Stimulated activated CD8-positive, alpha-beta memory T cell treated with anti-CD3 and anti-CD28 coated beads, Interleukin-15, amount 100 ng/mL, for 4 hours (primary cell): ENCODE results near the gene ARID5A.
"Not testable (repeated sequence)": the region's sequence is repeated elsewhere in the genome, so short reads cannot be mapped to it uniquely, and the experiment has no call there.

Source experiments
- DNase-seq, 2 donors: peaks; one replicate each; pipeline ENCODE4 v3.0.0-alpha.2; 2020; ENCODE audit warnings: low read depth in 2 of 2

ARID5A gene, protein sequence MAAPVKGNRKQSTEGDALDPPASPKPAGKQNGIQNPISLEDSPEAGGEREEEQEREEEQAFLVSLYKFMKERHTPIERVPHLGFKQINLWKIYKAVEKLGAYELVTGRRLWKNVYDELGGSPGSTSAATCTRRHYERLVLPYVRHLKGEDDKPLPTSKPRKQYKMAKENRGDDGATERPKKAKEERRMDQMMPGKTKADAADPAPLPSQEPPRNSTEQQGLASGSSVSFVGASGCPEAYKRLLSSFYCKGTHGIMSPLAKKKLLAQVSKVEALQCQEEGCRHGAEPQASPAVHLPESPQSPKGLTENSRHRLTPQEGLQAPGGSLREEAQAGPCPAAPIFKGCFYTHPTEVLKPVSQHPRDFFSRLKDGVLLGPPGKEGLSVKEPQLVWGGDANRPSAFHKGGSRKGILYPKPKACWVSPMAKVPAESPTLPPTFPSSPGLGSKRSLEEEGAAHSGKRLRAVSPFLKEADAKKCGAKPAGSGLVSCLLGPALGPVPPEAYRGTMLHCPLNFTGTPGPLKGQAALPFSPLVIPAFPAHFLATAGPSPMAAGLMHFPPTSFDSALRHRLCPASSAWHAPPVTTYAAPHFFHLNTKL

DNA sequence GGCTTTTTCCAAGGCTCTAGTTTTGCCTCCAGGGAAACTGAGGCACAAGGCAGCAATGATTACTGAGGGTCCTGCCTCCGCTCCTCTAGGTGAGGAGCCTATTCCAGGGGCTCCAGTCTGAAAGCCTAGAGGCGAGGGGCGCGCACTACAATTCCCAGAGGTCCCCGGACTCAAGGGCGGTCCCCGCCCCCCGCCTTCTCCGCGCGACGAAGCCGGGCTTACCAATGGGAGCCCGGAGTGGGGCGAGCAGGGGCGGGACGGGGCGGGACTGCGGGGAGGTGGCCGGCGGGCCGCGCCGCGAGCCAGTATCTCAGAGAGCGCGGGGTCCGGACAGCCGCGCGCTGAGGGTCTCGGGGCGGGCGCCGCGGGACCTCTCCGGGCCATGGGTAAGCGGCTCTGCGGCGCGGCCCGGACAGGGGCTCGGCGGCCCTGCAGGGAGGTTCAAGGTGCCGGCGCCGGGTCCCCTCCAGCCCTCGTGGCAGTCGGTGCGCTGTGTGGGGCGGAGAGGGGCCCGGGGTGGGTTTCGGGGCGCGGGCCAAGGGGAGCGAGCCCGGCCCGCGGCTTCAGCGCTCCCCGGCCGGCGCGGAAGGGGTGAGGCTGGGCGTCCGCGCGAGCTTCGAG, at the start of gene ARID5A:
Gene ARID5A, plus strand, starts transcription at position 308 of the 621 bp plus-strand sequence. Its CDS starts 75 bp downstream, at position 383.
- peak; percentile 84 to 88 for DNase-seq

DNA sequence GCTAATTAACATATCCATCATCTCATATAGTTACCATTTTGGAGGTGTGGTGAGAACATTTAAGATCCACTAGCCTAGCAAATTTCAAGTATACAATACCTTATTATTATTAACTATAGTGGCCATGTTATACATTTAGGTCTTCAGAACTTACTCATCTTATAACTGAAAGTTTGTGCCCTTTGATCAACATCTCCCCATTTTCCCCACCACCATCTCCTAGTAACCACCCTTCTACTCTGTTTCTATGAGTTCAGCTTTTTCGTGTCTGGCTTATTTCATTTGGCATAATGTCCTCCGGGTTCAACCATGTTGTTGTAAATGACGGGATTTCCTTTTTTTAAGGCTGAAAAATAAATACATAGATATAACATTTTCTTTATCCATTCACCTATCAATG, 47.3 kb upstream of the ARID5A start:
- DNase-seq = no peak

DNA sequence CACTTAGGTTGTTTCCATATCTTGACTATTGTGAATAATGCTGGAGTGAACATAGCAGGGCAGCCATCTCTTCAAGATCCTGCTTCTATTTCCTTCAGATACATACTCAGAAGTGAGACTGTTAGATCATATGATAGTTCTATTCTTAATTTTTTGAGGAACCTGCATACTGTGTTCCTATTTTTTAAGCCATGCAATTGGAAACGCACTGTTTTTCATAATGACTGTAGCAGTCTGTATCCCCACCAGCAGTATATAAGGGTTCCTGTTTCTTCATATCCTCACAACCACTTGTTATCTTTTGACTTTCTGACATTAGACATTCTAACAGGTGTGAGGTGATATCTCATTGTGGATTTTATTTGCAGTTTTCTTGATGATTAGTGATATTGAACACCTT, 46.9 kb upstream of the ARID5A start:
- no peak for DNase-seq

DNA sequence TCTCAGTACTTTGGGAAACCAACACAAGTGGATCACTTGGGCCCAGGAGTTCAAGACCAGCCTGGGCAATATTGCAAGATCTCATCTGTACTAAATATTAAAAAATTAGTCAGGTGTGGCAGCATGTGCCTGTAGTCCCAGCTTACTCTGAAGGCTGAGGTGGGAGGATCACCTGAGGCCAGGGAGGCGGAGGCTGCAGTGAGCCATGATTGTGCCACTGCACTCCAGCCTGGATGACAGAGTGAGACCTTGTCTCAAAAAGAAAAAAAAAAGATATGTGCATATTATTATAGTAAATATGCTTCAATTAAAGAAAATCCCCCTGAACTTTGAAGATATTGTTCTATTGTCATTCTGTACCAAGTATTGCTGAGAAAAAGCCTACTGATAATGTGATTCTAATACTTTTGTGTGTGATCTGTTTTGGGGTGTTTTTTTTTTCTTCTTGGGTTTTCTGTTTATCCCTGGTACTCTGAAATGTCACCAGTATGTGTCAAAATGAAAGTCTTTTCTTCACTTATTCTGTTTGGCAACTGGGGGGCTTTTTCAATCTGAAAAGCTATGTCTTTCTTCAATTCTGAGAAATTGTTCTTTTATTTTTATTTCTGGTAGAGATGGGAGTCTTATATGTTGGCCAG, 44.6 kb upstream of the ARID5A start:
- no peak for DNase-seq

DNA sequence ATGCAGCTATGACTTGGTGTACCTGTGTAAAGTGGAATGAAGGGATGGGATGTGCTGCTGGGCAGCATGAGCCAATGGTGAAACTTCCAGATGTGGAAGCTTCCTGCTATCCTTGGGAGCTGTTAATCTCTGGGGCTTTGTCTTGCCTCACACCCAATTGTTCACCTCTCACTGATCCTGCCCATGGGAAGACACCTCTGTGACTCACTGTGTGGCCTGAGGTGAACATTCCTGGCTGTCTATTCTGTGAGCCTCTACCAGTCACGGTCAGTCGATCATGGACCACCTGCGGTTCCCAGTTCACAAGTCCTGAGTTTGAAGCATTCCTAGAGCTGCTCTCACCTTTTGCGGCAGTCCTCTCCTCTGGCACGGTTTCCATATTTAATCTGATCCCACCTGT, 43.5 kb upstream of the ARID5A start:
- no peak for DNase-seq

DNA sequence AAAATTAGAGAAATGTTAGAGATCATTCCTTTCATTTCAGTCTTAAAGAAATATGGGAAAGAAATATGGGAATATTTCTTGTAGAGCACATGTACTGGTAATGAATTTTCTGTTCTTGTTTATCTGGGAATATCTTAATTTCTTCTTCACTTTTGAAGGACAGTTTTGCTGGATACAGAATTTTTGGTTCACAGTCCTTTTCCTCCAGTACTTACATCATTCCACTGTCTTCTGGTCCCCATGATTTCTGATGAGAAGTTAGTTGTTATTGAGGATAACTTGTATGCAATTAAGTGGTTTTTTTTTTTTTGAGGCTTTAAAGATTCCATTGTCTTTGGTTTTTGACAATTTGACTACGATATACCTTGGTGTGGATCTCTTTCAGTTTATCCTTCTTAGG, 42.4 kb upstream of the ARID5A start:
- no peak for DNase-seq

DNA sequence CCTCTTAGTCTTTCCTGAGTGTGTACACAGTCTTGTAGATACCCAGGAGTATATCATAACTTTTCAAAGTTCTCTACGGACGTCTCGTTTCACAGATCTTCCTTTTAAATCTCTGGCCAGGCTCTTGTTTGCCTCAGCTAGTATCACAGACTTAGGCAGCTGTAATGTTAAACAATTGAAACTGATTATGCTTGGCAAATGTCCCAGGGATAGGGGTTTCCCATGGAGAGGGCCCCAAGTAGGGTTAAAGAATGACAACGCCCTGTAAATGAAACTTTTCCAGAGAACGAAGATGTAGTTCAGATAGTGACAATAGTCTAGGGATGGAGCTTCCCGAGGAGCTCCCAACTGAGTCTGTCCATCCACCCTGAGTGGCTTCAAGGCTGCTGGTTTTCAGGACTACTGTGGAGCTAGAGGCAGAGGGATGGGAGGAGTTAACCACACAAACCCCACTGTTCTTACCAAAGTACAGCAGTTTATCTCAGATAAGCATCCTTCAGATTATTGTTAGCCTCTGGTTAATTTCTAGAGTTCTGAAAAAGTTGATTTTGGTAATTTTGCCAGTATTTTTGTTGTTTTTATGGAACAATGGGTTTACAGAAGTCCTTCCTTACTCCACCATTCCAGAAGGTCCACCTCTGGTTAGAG, 40.4 kb upstream of the ARID5A start:
- DNase-seq = no peak

DNA sequence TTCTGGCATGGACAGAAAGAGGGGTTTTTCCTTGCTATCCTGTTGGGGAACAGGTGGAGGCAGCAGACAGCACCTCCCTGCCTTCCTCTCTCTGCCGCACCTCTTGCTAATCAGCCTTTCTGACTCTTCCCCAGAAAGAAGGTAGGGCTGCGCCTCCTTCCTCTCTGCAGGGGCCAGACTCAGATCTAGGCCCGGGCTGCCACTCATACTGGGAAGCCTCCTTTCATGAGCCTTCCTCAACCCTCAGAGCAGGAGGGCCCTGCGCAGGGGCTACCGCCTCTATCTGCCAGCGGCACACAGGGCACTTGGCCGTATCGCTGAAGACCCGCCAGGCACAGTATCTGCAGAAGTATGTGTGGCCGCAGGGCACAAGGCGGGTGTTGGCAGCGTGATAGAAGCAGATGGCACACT, 38.5 kb upstream of the ARID5A start:
- DNase-seq = no peak

DNA sequence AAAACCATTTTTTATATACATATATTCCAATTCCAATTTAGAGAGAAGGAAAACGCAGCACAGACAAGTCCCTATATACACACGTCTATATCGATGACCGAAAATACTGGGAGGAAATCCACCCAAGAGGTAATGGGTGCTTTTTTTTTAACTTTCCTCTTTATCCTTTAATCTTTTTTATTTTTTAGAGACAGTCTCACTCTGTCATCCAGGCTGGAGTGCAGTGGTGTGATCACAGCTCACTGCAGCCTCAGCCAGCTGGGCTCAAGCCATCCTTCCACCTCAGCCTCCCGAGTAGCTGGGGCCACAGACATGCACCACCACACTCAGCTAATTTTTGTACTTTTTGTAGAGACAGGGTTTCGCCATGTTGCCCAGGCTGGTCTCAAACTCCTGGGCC, 37.9 kb upstream of the ARID5A start:
- DNase-seq = not testable (repeated sequence)

DNA sequence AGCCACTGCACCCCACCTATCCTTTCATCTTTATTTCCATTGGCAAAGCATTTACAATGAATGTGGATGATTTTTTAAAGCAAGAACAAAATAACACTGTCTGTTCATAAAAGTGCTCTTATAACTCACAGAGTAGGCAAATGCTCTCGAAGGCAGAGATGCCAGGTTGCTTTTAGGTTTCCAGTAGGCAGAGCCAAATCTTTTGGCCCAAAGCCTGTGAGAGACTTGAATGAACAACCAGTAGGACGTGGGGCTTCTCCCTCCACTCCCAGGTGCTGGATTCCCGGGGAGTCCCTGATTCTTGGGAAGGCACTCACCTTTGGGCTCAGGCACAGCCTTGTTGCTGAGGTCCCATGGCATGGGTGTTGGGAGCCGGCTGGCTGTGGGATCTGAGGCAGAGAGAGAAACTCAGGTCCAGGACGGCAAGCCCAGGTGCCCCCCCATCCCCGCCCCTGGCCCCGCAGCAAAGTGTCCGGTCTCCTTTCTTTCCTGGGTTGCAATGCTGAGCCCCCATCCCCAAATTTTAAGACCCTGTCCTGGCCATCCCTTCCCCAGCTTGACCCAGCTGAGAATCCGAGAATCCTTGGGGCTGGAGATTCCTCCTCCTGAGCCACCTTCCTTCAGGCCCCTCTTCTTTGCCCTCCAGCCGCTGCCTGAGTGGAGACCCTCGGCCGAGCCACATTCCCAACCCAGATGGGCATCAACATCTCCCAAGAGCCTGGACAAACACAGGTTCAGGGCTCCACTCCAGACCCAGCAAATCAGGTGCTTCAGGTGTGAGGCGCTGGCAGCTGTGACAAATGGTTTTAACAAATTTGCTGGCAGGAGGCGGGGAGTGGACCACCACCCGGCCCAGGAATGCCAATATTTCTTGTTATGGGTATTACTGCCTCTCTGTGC, 37.2 kb upstream of the ARID5A start:
- no peak for DNase-seq

DNA sequence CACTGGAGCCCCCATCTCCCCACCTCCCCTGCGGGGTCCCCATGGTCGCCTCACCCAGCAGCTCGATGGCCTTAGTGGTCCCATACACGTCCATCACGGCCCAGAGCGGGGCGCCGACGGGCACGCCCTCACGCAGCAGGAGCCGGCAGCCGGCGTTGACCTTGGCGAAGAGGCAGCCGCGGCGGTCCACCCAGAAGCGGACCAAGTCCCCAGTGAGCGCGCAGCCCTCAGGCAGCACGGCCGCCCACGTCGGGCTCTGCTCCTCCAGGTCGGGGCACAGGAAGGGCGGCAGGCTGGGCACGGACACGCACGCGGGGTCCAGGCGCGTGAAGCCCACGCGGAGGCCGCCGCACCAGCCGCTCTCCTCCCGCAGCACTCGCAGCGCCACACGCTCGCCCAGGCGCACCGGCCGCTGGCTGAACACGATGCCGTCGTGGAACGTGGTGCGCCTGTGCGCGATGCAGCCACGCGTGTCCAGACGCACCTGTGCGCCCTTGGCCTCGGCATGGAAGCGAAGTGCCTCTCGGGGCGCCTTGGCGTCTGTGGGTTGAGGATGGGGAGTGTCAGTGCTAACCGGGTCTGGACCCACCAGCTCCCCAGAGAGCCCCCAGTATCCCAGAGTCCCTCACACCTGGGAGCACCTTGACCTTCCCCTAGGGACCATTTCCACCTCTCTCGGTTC, 36.0 kb upstream of the ARID5A start:
- no peak for DNase-seq

DNA sequence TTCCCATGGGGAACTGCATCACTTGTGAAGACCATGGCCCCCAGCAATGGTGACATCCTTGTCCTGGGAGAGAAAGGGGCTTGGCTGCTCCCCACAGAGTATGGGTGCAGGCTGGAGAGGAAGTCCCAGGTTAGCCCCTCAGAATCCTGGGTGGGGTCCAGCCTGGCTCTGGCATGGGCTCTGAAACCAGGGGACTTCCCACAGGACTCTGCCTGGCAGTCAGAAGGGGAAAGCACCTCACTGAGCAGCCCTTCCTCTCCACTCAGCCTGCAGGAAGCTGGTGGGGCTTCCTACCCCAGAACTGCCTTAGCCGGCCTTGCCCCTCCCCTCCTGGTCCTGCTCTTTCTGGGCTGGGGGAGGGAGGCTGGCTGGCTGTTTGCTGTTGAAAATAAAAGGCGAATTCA, 35.1 kb upstream of the ARID5A start:
- DNase-seq = no peak

DNA sequence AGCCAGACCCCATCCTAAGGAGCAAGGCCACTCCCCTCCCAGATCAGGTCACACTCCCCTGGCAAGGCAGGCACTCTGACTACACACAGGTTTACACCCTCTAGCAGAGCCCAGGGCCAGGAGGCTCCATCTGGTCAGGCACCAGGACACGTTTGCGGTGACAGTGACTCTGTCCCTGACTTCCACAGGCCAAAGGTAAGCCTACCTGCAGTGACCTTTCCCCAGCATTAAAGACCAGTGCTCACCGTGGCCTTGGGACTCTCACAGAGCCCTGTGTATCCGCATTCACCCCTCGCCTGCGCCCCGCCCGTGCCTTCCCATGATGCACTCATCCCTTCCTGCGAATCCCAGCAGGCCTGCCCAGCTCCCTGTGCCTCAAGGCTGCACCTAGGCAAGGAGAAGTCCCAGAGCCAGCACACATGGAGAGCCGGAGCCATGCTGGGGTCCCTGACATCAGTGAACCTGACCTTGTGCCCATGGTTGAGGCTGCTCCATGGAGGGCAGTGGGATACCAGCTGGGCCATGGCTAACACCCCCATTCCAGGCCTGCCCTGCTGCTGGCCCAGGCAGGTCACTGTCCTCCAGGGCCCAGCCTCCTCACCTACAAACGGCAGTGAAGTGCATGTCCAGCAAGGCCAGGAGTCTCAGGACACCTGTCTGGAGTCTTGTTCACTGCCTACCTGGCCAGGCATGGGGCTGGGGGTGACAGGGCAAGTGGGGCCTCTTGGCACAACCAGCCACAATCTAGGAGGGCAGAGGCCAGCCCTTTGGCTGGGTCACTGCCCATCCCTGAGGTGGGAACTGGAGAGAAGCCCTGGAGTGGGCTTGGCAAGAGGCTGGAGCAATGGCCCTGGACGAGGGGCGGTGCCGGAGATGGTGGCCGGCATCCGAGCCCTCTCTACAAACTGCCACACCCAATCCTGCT, 34.4 kb upstream of the ARID5A start:
- DNase-seq = no peak

DNA sequence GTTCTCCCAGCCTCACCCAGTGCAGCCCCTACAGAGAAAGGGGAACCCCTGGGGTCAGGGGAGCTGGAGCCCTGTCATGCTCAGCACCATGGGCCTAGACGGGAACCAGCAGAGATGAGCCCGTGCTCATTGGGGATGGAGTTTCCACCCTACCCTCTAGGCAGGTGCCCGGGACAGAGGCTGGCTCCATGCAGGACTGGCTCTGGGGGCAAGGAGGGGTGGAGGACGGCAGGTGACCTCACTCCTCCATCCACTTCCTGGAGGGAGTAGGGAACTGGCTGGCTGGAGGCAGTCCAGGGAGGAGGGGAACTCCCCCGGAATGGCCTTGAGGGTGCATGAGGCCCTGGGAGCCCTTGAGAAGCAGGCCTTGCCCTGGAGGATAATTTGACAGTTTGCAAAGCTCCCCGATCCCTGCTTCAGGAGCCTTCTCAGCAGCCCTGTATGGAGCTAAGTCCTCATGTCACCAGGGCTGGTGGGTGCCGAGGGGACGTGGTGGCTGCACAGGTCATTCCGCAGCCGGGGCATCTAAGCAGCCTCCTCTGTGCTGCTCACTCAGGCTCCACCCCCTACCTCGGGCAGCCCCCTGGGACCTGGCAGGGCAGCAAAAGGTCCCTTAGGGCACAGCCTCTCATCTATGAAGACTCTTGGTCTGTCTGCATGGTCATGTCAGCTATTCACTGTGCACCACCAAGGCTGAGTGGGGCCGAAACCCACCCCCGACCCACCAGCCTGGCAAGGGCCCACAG, 33.5 kb upstream of the ARID5A start:
- no peak for DNase-seq

DNA sequence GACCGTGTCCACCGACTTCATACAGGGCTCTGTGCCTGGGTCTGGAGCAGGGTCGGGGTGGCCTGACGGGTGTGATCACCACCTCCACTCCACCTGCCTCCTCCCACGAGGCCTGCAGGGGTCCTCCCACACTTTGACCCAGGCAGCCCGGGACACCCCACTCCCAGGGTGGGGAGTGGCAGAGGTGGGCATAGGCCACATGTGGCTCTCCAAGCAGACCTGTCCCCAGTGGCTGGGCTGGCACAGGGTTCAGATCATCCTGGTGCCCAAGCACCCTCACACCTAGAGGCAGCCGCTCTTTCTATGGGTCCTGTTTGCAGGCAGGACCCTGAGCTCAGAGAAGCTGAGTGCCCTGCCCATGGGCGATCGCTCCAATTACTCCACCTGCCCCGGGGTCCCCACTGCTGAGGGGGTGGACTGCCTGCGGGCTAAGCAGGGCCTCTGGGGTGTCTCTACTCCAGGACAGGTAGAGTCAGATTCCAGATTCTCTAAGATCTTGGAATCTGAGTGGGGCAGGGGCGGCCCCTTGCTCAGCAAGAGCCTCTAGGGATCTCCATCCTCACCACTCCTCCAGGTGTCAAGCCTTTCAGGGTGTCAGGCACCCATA, 32.8 kb upstream of the ARID5A start:
- no peak for DNase-seq

DNA sequence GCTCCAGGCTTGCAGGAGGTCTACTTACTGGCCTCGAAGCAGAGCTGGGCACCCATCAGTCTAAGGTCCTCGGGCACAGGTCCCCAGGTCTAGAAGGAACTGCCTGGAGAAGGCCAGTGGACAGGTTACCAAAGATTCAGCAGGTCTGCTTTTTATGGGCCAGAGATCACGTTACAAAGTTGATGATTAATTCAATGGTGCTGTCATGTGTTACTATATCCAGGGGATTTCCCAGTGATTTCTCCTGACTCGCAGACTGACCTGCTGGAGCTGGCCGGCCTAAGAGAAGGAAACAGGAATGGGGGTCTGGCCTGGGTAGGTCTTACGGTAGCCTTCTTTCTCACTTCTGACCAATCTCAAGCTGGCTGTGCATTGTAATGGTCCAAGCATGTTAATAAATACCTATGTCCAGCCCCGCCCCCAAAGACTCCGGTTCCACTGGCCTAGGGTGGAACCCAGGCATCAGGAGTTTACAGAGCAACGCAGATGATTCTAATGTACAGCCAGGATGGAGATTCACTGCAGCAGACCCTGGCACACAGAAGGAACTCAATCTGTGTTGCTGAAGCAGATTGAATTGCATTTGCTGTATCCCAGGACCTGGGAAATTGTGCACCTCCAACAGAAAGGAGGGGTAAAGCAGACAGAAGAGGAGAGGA, 31.2 kb upstream of the ARID5A start, which contains the start of gene NEURL3:
Gene NEURL3, minus strand, starts transcription at position 127 of the 659 bp plus-strand sequence. Its CDS starts 71 bp downstream, at position 56.
- DNase-seq = no peak
